Muscle of back (tissue), 11 donors: ENCODE data around the gene SPECC1L. TPM values are rescaled to one million over a fixed set of nuclear protein-coding genes. Genes with fewer than 3 reads are reported as not detected.
A peak's percentile ranks its signal among the peaks of the same experiment; 100 is the strongest.
"Not testable (repeated sequence)": the region's sequence is repeated elsewhere in the genome, so short reads cannot be mapped to it uniquely, and the experiment has no call there.

Source experiments
- DNase-seq, 3 donors: peaks; one replicate each; pipeline versions ENCODE4 v3.0.0 to v3.0.0-alpha.2; 2013
- polyA plus RNA-seq, 10 donors: library from polyadenylated mRNA; unstranded; fragments of 120-200 nt; gene quantifications; one replicate each; pipeline ENCODE4 v1.2.1, GENCODE V29; 2013; ENCODE audit not compliant: insufficient read length in 10 of 10

Gene SPECC1L
- polyA plus RNA-seq, 10 donors: 24.9 to 32.4 (median 27.7) TPM

- no peak for DNase-seq
Observed at GRCh38 chr22:24282401-24282800, 11.8 kb downstream of the SPECC1L start.

- DNase-seq: no peak
Observed at GRCh38 chr22:24284747-24285203, 14.1 kb downstream of the SPECC1L start.

GRCh38 chr22:24285245-24285644, 14.6 kb downstream of the SPECC1L start:
- no peak for DNase-seq

- DNase-seq: not testable (repeated sequence)
Observed at GRCh38 chr22:24287212-24287611, 16.6 kb downstream of the SPECC1L start.

GRCh38 chr22:24287801-24288200, 17.2 kb downstream of the SPECC1L start:
- DNase-seq: peak in 1 of 3 donors; percentile 49

- peak; percentile 87 to 92 (median 92) for DNase-seq
Observed at GRCh38 chr22:24289114-24289513, 18.5 kb downstream of the SPECC1L start.

GRCh38 chr22:24289741-24290163, 19.1 kb downstream of the SPECC1L start:
- peak in 2 of 3 donors; percentile 43 to 67 for DNase-seq

GRCh38 chr22:24290459-24290858, 19.8 kb downstream of the SPECC1L start:
- DNase-seq: no peak

GRCh38 chr22:24291515-24292201, 21.0 kb downstream of the SPECC1L start:
- DNase-seq: no peak

GRCh38 chr22:24292202-24292830, 21.7 kb downstream of the SPECC1L start:
- DNase-seq: not testable (repeated sequence)

GRCh38 chr22:24294913-24295312, 24.3 kb downstream of the SPECC1L start:
- not testable (repeated sequence) for DNase-seq

- not testable (repeated sequence) for DNase-seq
Observed at GRCh38 chr22:24298497-24299155, 28.0 kb downstream of the SPECC1L start.

GRCh38 chr22:24300522-24300921, 29.9 kb downstream of the SPECC1L start:
- DNase-seq: not testable (repeated sequence)

GRCh38 chr22:24302591-24302990, 32.0 kb downstream of the SPECC1L start:
- DNase-seq: no peak

GRCh38 chr22:24303007-24303406, 32.4 kb downstream of the SPECC1L start:
- DNase-seq: no peak

- no peak for DNase-seq
Observed at GRCh38 chr22:24304062-24304675, 33.5 kb downstream of the SPECC1L start.

- no peak for DNase-seq
Observed at GRCh38 chr22:24305260-24305692, 34.6 kb downstream of the SPECC1L start.

- no peak for DNase-seq
Observed at GRCh38 chr22:24310969-24311368, 40.3 kb downstream of the SPECC1L start.

- no peak for DNase-seq
Observed at GRCh38 chr22:24315367-24315966, 44.8 kb downstream of the SPECC1L start.

GRCh38 chr22:24316264-24316663, 45.6 kb downstream of the SPECC1L start:
- DNase-seq: not testable (repeated sequence)

- not testable (repeated sequence) for DNase-seq
Observed at GRCh38 chr22:24317511-24317910, 46.9 kb downstream of the SPECC1L start.

GRCh38 chr22:24319451-24319850, 48.8 kb downstream of the SPECC1L start:
- DNase-seq: no peak
